Measurements from ENCODE around the gene ZNF33B. TPM values are rescaled to one million over a fixed set of nuclear protein-coding genes. Genes with fewer than 3 reads are reported as not detected.

Gene ZNF33B
- total and polyA plus RNA-seq, 12 donors: 3.4 to 19.3 (median 13.4) TPM

GRCh38 chr10:42635098-42635497, 3.3 kb downstream of the ZNF33B start:
- Histone ChIP-seq H3K9me3 (no peaks in the 10 kb centered on the region), H3K36me3 (peaks cover 0 to 43% (median 6%) of the 10 kb centered on the region in 9 donors), H3K4me3 (no peak overlapping the region), H3K4me1 (peaks cover 0 to 12% (median 5%) of the 10 kb centered on the region in 9 donors), H3K27me3 (no peaks in the 10 kb centered on the region), H3K27ac (no peak overlapping the region)
- TF ChIP-seq CTCF (IDR thresholded peaks at IDR 0.05): no peak
- DNase-seq (no peak), ATAC-seq (no peak)
- 95 to 98% methylated on average over 4 of the region's 4 CpGs for WGBS, 2 donors
- intact Hi-C loops (cut with DNase I): loop anchor here in 2 of 10 donors (5.0 to 10.0 kb wide), 2 partner anchors 80 to 83 kb away; no protein-coding TSS in a partner anchor

GRCh38 chr10:42632564-42632963, 5.8 kb downstream of the ZNF33B start:
- H3K4me1 ChIP-seq: peaks cover 0 to 8% (median 2%) of the 10 kb centered on the region in 9 donors
- ATAC-seq (no peak), DNase-seq (no peak)
- WGBS, 2 donors: 88 to 90% methylated on average over 3 of the region's 3 CpGs
- no peaks in the 10 kb centered on the region for H3K9me3 ChIP-seq
- no peaks in the 10 kb centered on the region for H3K27me3 ChIP-seq
- no peak for TF ChIP-seq CTCF (IDR thresholded peaks at IDR 0.05)
- peaks cover 0 to 68% (median 13%) of the 10 kb centered on the region in 9 donors for H3K36me3 ChIP-seq
- H3K4me3 ChIP-seq: no peak overlapping the region
- intact Hi-C loops (cut with DNase I): loop anchor here in 1 of 10 donors (10.0 kb wide), 1 partner anchor 78 kb away; no protein-coding TSS in a partner anchor
- H3K27ac ChIP-seq: no peak overlapping the region

- intact Hi-C loops (cut with DNase I): loop anchor here in 1 of 10 donors (10.0 kb wide), 1 partner anchor 76 kb away; no protein-coding TSS in a partner anchor
- 47 to 96% methylated on average over 1 of the region's 1 CpG for WGBS, 2 donors
Measured at GRCh38 chr10:42630537-42631134, 7.7 kb downstream of the ZNF33B start.

GRCh38 chr10:42623929-42624328, 14.4 kb downstream of the ZNF33B start:
- intact Hi-C loops (cut with DNase I): no loop called here
- WGBS, 2 donors: 73 to 86% methylated on average over 4 of the region's 4 CpGs
- no peaks in the 10 kb centered on the region for H3K4me1 ChIP-seq
- ATAC-seq (no peak), DNase-seq (no peak)
- no peak overlapping the region for H3K4me3 ChIP-seq
- peaks cover 0 to 14% (median 0%) of the 10 kb centered on the region in 11 donors for H3K9me3 ChIP-seq
- no peak overlapping the region for H3K27ac ChIP-seq
- no peaks in the 10 kb centered on the region for H3K27me3 ChIP-seq
- peaks cover 0 to 76% (median 30%) of the 10 kb centered on the region in 9 donors for H3K36me3 ChIP-seq
- no peak for TF ChIP-seq CTCF (IDR thresholded peaks at IDR 0.05)

More at GRCh38 chr10:42630537-42631134, 7.7 kb downstream of the ZNF33B start:
- H3K27ac ChIP-seq: no peak overlapping the region
- ATAC-seq (no peak), DNase-seq (no peak)
- no peaks in the 10 kb centered on the region for H3K27me3 ChIP-seq
- peaks cover 0 to 87% (median 19%) of the 10 kb centered on the region in 9 donors for H3K36me3 ChIP-seq
- no peak overlapping the region for H3K4me3 ChIP-seq
- no peaks in the 10 kb centered on the region for H3K9me3 ChIP-seq
- TF ChIP-seq CTCF (IDR thresholded peaks at IDR 0.05): no peak
- no peaks in the 10 kb centered on the region for H3K4me1 ChIP-seq

All from heart right ventricle (tissue), 16 donors.